HG03354 (cell line): Measurements from ENCODE around the gene SH3D19.
"Not testable (repeated sequence)": the region's sequence is repeated elsewhere in the genome, so short reads cannot be mapped to it uniquely, and the experiment has no call there.

ENCODE experiments used
- ATAC-seq: cut with Tn5 transposase; IDR thresholded peaks from one replicate; pipeline ENCODE4 v1.9.1; 2021; ENCODE audit warnings: mild to moderate bottlenecking; ENCODE audit not compliant: unreplicated experiment, poor library complexity, severe bottlenecking

Gene SH3D19

GRCh38 chr4:151291485-151291884 lies 33.9 kb downstream of the SH3D19 start:
- no peak for ATAC-seq

- no peak for ATAC-seq
Measured at GRCh38 chr4:151287409-151287808, 38.0 kb downstream of the SH3D19 start.

- no peak for ATAC-seq
Measured at GRCh38 chr4:151284534-151285245, 40.7 kb downstream of the SH3D19 start.

GRCh38 chr4:151276787-151277562 lies 48.4 kb downstream of the SH3D19 start, which contains the start of gene PRSS48:
PRSS48 (plus strand) TSS chr4:151277161; CDS start chr4:151277173, 12 bp downstream.
- no peak for ATAC-seq

GRCh38 chr4:151268905-151269304 lies 56.5 kb downstream of the SH3D19 start:
- ATAC-seq = not testable (repeated sequence)

- no peak for ATAC-seq
Measured at GRCh38 chr4:151267822-151268535, 57.4 kb downstream of the SH3D19 start.

GRCh38 chr4:151267104-151267503 lies 58.3 kb downstream of the SH3D19 start:
- no peak for ATAC-seq

GRCh38 chr4:151266497-151266896 lies 58.9 kb downstream of the SH3D19 start:
- no peak for ATAC-seq

GRCh38 chr4:151263455-151263854 lies 62.0 kb downstream of the SH3D19 start:
- ATAC-seq = no peak

GRCh38 chr4:151260526-151260925 lies 64.9 kb downstream of the SH3D19 start:
- no peak for ATAC-seq

- ATAC-seq = no peak
Measured at GRCh38 chr4:151259752-151260151, 65.7 kb downstream of the SH3D19 start.

GRCh38 chr4:151257704-151258103 lies 67.7 kb downstream of the SH3D19 start:
- ATAC-seq = no peak

GRCh38 chr4:151256134-151256533 lies 69.3 kb downstream of the SH3D19 start:
- no peak for ATAC-seq

GRCh38 chr4:151255680-151256079 lies 69.7 kb downstream of the SH3D19 start:
- not testable (repeated sequence) for ATAC-seq

GRCh38 chr4:151255226-151255625 lies 70.2 kb downstream of the SH3D19 start:
- ATAC-seq = not testable (repeated sequence)

- no peak for ATAC-seq
Measured at GRCh38 chr4:151251603-151252304, 73.7 kb downstream of the SH3D19 start.

- ATAC-seq = no peak
Measured at GRCh38 chr4:151250706-151251105, 74.7 kb downstream of the SH3D19 start.

GRCh38 chr4:151248519-151248918 lies 76.9 kb downstream of the SH3D19 start:
- no peak for ATAC-seq

- ATAC-seq = no peak
Measured at GRCh38 chr4:151247395-151247794, 78.0 kb downstream of the SH3D19 start.

GRCh38 chr4:151246742-151247141 lies 78.7 kb downstream of the SH3D19 start:
- ATAC-seq = no peak
